H9 (cell line): ENCODE data around the gene TMEM164. TPM values are rescaled to one million over a fixed set of nuclear protein-coding genes. Genes with fewer than 3 reads are reported as not detected.
A peak's percentile ranks its signal among the peaks of the same experiment; 100 is the strongest.

Experiments used
- DNase-seq: peaks from one replicate; pipeline ENCODE4 v3.0.0-alpha.2; 2017
- H2AFZ ChIP-seq: one replicate; pipeline ENCODE4 v1.6.1; 2013; ENCODE audit warnings: mild to moderate bottlenecking, low read length, control low read depth, moderate library complexity
- H2AK5ac ChIP-seq: 2 replicates; pipeline ENCODE4 v1.6.1; 2013; ENCODE audit warnings: low read length, control low read depth, mixed read lengths; ENCODE audit not compliant: insufficient read length
- H2BK120ac ChIP-seq: one replicate; pipeline ENCODE4 v1.6.1; 2013; ENCODE audit warnings: low read depth, mild to moderate bottlenecking, low read length, control low read depth, inconsistent platforms; ENCODE audit not compliant: poor library complexity, severe bottlenecking
- H2BK12ac ChIP-seq: 2 replicates; pipeline ENCODE4 v1.6.1; 2013; ENCODE audit warnings: low read length, control low read depth, mixed read lengths, low read depth; ENCODE audit not compliant: insufficient read length
- H2BK15ac ChIP-seq: 2 replicates; pipeline ENCODE4 v1.6.1; 2013; ENCODE audit warnings: low read depth, low read length, control low read depth
- H2BK20ac ChIP-seq: one replicate; pipeline ENCODE4 v1.6.1; 2013; ENCODE audit warnings: low read depth, mild to moderate bottlenecking, low read length, control low read depth, inconsistent platforms; ENCODE audit not compliant: poor library complexity, severe bottlenecking
- H2BK5ac ChIP-seq: 2 replicates; pipeline ENCODE4 v1.6.1; 2013; ENCODE audit warnings: low read length, control low read depth, mixed read lengths; ENCODE audit not compliant: insufficient read length
- H3K14ac ChIP-seq: 2 replicates; pipeline ENCODE4 v1.6.1; 2013; ENCODE audit warnings: low read length, control low read depth; ENCODE audit not compliant: insufficient read depth
- H3K18ac ChIP-seq: 2 replicates; pipeline ENCODE4 v1.6.1; 2013; ENCODE audit warnings: low read depth, mild to moderate bottlenecking, mixed read lengths, low read length, control low read depth; ENCODE audit not compliant: insufficient read length
- H3K23ac ChIP-seq: 2 replicates; pipeline ENCODE4 v1.6.1; 2013; ENCODE audit warnings: low read length, control low read depth, mixed read lengths, low read depth; ENCODE audit not compliant: insufficient read length
- H3K23me2 ChIP-seq: 2 replicates; pipeline ENCODE4 v1.6.1; 2013; ENCODE audit warnings: low read depth, mild to moderate bottlenecking, mixed read lengths, low read length, control low read depth; ENCODE audit not compliant: insufficient read length, poor library complexity, severe bottlenecking
- H3K27ac ChIP-seq: 2 replicates; pipeline ENCODE4 v1.5.1; 2013; ENCODE audit warnings: low read length, control low read depth, mixed read lengths, low read depth; ENCODE audit not compliant: insufficient read length
- H3K27me3 ChIP-seq: 2 replicates; pipeline ENCODE4 v1.6.1; 2013; ENCODE audit warnings: low read length, control low read depth, inconsistent platforms; ENCODE audit not compliant: insufficient read depth
- H3K4ac ChIP-seq: 2 replicates; pipeline ENCODE4 v1.6.1; 2013; ENCODE audit warnings: low read depth, mild to moderate bottlenecking, control low read depth, inconsistent platforms, low read length, moderate library complexity
- H3K4me1 ChIP-seq: 2 replicates; pipeline ENCODE4 v1.6.1; 2013; ENCODE audit warnings: low read length, control low read depth, inconsistent platforms; ENCODE audit not compliant: insufficient read depth
- H3K4me2 ChIP-seq: 2 replicates; pipeline ENCODE4 v1.6.1; 2013; ENCODE audit warnings: low read length, control low read depth, mixed read lengths; ENCODE audit not compliant: insufficient read length, insufficient read depth
- H3K56ac ChIP-seq: 2 replicates; pipeline ENCODE4 v1.6.1; 2013; ENCODE audit warnings: low read depth, mild to moderate bottlenecking, mixed read lengths, low read length, control low read depth; ENCODE audit not compliant: insufficient read length
- H3K79me1 ChIP-seq: 2 replicates; pipeline ENCODE4 v1.6.1; 2013; ENCODE audit warnings: low read depth, mild to moderate bottlenecking, moderate library complexity, low read length, control low read depth, inconsistent platforms; ENCODE audit not compliant: insufficient read depth, poor library complexity, severe bottlenecking
- H3K79me2 ChIP-seq: 2 replicates; pipeline ENCODE4 v1.6.1; 2013; ENCODE audit warnings: low read length, control low read depth, inconsistent platforms; ENCODE audit not compliant: insufficient read depth
- H3K9ac ChIP-seq: 2 replicates; pipeline ENCODE4 v1.6.1; 2013; ENCODE audit warnings: low read length, control low read depth, mixed read lengths; ENCODE audit not compliant: insufficient read length; ENCODE audit errors: extremely low read depth
- H3K9me3 ChIP-seq: one replicate; pipeline ENCODE4 v1.6.1; 2013; ENCODE audit warnings: low read depth, low read length, inconsistent platforms; ENCODE audit not compliant: control insufficient read depth
- H3T11ph ChIP-seq: one replicate; pipeline ENCODE4 v1.6.1; 2013; ENCODE audit warnings: mild to moderate bottlenecking, low read length, control low read depth, inconsistent platforms
- H4K20me1 ChIP-seq: one replicate; pipeline ENCODE4 v1.6.1; 2013; ENCODE audit not compliant: control insufficient read depth, insufficient read length, insufficient read depth
- H4K5ac ChIP-seq: 2 replicates; pipeline ENCODE4 v1.6.1; 2013; ENCODE audit warnings: low read depth, mild to moderate bottlenecking, mixed read lengths, low read length, control low read depth; ENCODE audit not compliant: insufficient read length
- H4K8ac ChIP-seq: replicated peaks from 2 replicates; pipeline ENCODE4 v1.6.1; 2013; ENCODE audit warnings: low read length, control low read depth, mixed read lengths, low read depth; ENCODE audit not compliant: insufficient read length
- H4K91ac ChIP-seq: 2 replicates; pipeline ENCODE4 v1.6.1; 2013; ENCODE audit warnings: low read depth, mild to moderate bottlenecking, moderate library complexity, mixed read lengths, low read length, control low read depth; ENCODE audit not compliant: insufficient read length
- H3K27ac Mint-ChIP-seq, 3 experiments: 2 replicates in 2 of 3; 3 replicates in 1 of 3; pipeline ENCODE4 v1.8.0; 2020 to 2021; ENCODE audit warnings: mixed read lengths in 3 of 3, mild to moderate bottlenecking in 1 of 3, moderate library complexity in 1 of 3
- H3K27me3 Mint-ChIP-seq: 2 replicates; pipeline ENCODE4 v1.8.0; 2021; ENCODE audit warnings: low read depth, mild to moderate bottlenecking, moderate library complexity, mixed read lengths
- H3K36me3 Mint-ChIP-seq, 3 experiments: 2 replicates in 2 of 3; 3 replicates in 1 of 3; pipeline ENCODE4 v1.8.0; 2020 to 2021; ENCODE audit warnings: low read depth in 3 of 3, mixed read lengths in 3 of 3; ENCODE audit not compliant: insufficient read depth in 1 of 3
- H3K4me1 Mint-ChIP-seq, 2 experiments: 2 replicates each; pipeline ENCODE4 v1.8.0; 2020; ENCODE audit warnings: mixed read lengths in 2 of 2
- H3K4me3 Mint-ChIP-seq, 2 experiments: 2 replicates in 1 of 2; 3 replicates in 1 of 2; pipeline ENCODE4 v1.8.0; 2020 to 2021; ENCODE audit warnings: mild to moderate bottlenecking in 2 of 2, mixed read lengths in 2 of 2, moderate library complexity in 1 of 2
- H3K9me3 Mint-ChIP-seq, 2 experiments: 2 replicates in 1 of 2; 3 replicates in 1 of 2; pipeline ENCODE4 v1.8.0; 2020; ENCODE audit warnings: mild to moderate bottlenecking in 2 of 2, mixed read lengths in 2 of 2, moderate library complexity in 1 of 2
- CTCF ChIP-seq: fragments of 200-600 bp; sonication (generic); conservative IDR thresholded peaks from 3 replicates; pipeline ENCODE4 v1.8.0; 2021; ENCODE audit warnings: antibody characterized with exemption, mild to moderate bottlenecking
- WGBS: extraction: QIAGEN DNeasy Blood & Tissue Kit; methylation state at CpG from one replicate; pipeline ENCODE4 v1.1.7; 2013; ENCODE audit warnings: missing lambda C conversion rate, low lambda C conversion rate, mixed read lengths; ENCODE audit not compliant: insufficient read length; ENCODE audit errors: extremely low coverage; 5-methylcytosine and 5-hydroxymethylcytosine counted together
- total RNA-seq: library from RNA; stranded (reverse); gene quantifications from 2 replicates; pipeline ENCODE4 v1.2.1, GENCODE V29; 2021

The TMEM164 gene
- total RNA-seq, 1 experiment from 2014 or later = 30.4 TPM

- DNase-seq = no peak
- Mint-ChIP-seq H3K4me3 (no peak overlapping the region), H3K27ac (peak overlapping the region in 1 of 3 experiments; percentile 23; a peak in 1 of 7 replicates), H3K9me3 (peaks cover 6 to 7% of the 10 kb centered on the region in 2 experiments; a peak in 4 of 5 replicates), H3K27me3 (no peaks in the 10 kb centered on the region), H3K4me1 (peaks cover 24 to 31% of the 10 kb centered on the region in 2 experiments), H3K36me3 (peaks cover 7 to 16% (median 7%) of the 10 kb centered on the region in 3 experiments; a peak in 6 of 7 replicates)
- Histone ChIP-seq H2BK12ac (no peak overlapping the region), H2BK15ac (no peak overlapping the region), H3K79me1 (no peaks in the 10 kb centered on the region), H3K4me2 (no peak overlapping the region), H4K8ac (no peak overlapping the region), H3K56ac (no peak overlapping the region), H3K9ac (peak overlapping the region; percentile 28), H3T11ph (no peak overlapping the region), H2BK120ac (no peak overlapping the region), H3K9me3 (no peaks in the 10 kb centered on the region), H3K4me1 (peaks cover 4% of the 10 kb centered on the region; the same call in 1 of the 2 replicates), H3K27ac (no peak overlapping the region), H3K23ac (no peak overlapping the region), H3K23me2 (no peaks in the 10 kb centered on the region), H3K14ac (no peak overlapping the region), H4K20me1 (no peaks in the 10 kb centered on the region), H3K4ac (no peak overlapping the region), H3K79me2 (no peaks in the 10 kb centered on the region), H3K18ac (no peak overlapping the region), H2BK20ac (no peak overlapping the region), H2AK5ac (no peak overlapping the region), H2BK5ac (peak overlapping the region; percentile 31), H4K5ac (no peak overlapping the region), H3K27me3 (no peaks in the 10 kb centered on the region), H2AFZ (no peak overlapping the region), H4K91ac (no peak overlapping the region)
- no peak for TF ChIP-seq CTCF
- WGBS = no CpG with 5 or more reads among the region's 1 CpG
Measured at GRCh38 chrX:110182362-110182761, 179.4 kb downstream of the TMEM164 start.
